Body of pancreas (tissue), 4 donors: ENCODE results near the gene LRRC49.

Experiments used
- CTCF ChIP-seq, 7 experiments: fragments of 450-650 bp in 4 of 7; fragments of 200-600 bp in 3 of 7; sonication (generic) in 3 of 7; IDR thresholded peaks; one replicate each; pipeline ENCODE4 v1.5.1; 2016 to 2019; ENCODE audit warnings: antibody characterized with exemption in 7 of 7
- POLR2A ChIP-seq, 3 donors: fragments of 450-650 bp; IDR thresholded peaks; one replicate each; pipeline ENCODE4 v1.6.1; 2016; ENCODE audit warnings: antibody characterized with exemption in 3 of 3, mild to moderate bottlenecking in 2 of 3

GRCh38 chr15:71044006-71044405 lies 151.4 kb downstream of the LRRC49 start:
- no peak for TF ChIP-seq CTCF (IDR thresholded peaks at IDR 0.05)
- no peak for TF ChIP-seq POLR2A (IDR thresholded peaks at IDR 0.05)
